ENCODE results near the gene TRPM3.

Gene TRPM3

GRCh38 chr9:70933321-70933720, 188.1 kb downstream of the TRPM3 start:
- H3K9me3 Mint-ChIP-seq: no peaks in the 10 kb centered on the region
- H3K27ac Mint-ChIP-seq: no peak overlapping the region
- DNase-seq: no peak
- TF ChIP-seq CTCF (IDR thresholded peaks at IDR 0.05): no peak
- H3K4me3 Mint-ChIP-seq: no peak overlapping the region
- no peaks in the 10 kb centered on the region for H3K4me1 Mint-ChIP-seq
- no peaks in the 10 kb centered on the region for H3K36me3 Mint-ChIP-seq (ENCODE audit: low read depth)
- H3K27me3 Mint-ChIP-seq (ENCODE audit: low read depth, poor library complexity): no peaks in the 10 kb centered on the region

- no peak overlapping the region for H3K4me3 Mint-ChIP-seq
- no peaks in the 10 kb centered on the region for H3K36me3 Mint-ChIP-seq (ENCODE audit: low read depth)
- no peaks in the 10 kb centered on the region for H3K9me3 Mint-ChIP-seq
- no peaks in the 10 kb centered on the region for H3K27me3 Mint-ChIP-seq (ENCODE audit: low read depth, poor library complexity)
- peaks cover 4% of the 10 kb centered on the region for H3K4me1 Mint-ChIP-seq
- no peak for DNase-seq
- no peak overlapping the region for H3K27ac Mint-ChIP-seq
- TF ChIP-seq CTCF (IDR thresholded peaks at IDR 0.05): no peak
Observed at GRCh38 chr9:70932097-70932496, 189.3 kb downstream of the TRPM3 start.

- Mint-ChIP-seq H3K36me3 (ENCODE audit: low read depth) (no peaks in the 10 kb centered on the region), H3K27ac (no peak overlapping the region), H3K4me3 (no peak overlapping the region), H3K4me1 (peaks cover 4% of the 10 kb centered on the region), H3K27me3 (ENCODE audit: low read depth, poor library complexity) (no peaks in the 10 kb centered on the region), H3K9me3 (no peaks in the 10 kb centered on the region)
- no peak for DNase-seq
- no peak for TF ChIP-seq CTCF (IDR thresholded peaks at IDR 0.05)
Observed at GRCh38 chr9:70927530-70927929, 193.9 kb downstream of the TRPM3 start.

GRCh38 chr9:70924895-70925547, 196.4 kb downstream of the TRPM3 start:
- H3K9me3 Mint-ChIP-seq: no peaks in the 10 kb centered on the region
- DNase-seq: peak; percentile 26
- H3K27me3 Mint-ChIP-seq (ENCODE audit: low read depth, poor library complexity): peaks cover 3% of the 10 kb centered on the region
- H3K4me1 Mint-ChIP-seq: peaks cover 4% of the 10 kb centered on the region
- no peak overlapping the region for H3K4me3 Mint-ChIP-seq
- H3K36me3 Mint-ChIP-seq (ENCODE audit: low read depth): no peaks in the 10 kb centered on the region
- no peak overlapping the region for H3K27ac Mint-ChIP-seq
- peak; percentile 75 for TF ChIP-seq CTCF (IDR thresholded peaks at IDR 0.05)

- Mint-ChIP-seq H3K9me3 (no peaks in the 10 kb centered on the region), H3K4me3 (no peak overlapping the region), H3K27ac (no peak overlapping the region), H3K4me1 (peaks cover 4% of the 10 kb centered on the region), H3K27me3 (ENCODE audit: low read depth, poor library complexity) (peaks cover 3% of the 10 kb centered on the region), H3K36me3 (ENCODE audit: low read depth) (no peaks in the 10 kb centered on the region)
- TF ChIP-seq CTCF (IDR thresholded peaks at IDR 0.05): no peak
- DNase-seq: no peak
Observed at GRCh38 chr9:70924380-70924779, 197.0 kb downstream of the TRPM3 start.

- no peak overlapping the region for H3K4me3 Mint-ChIP-seq
- peaks cover 3% of the 10 kb centered on the region for H3K27me3 Mint-ChIP-seq (ENCODE audit: low read depth, poor library complexity)
- no peak overlapping the region for H3K27ac Mint-ChIP-seq
- no peak for TF ChIP-seq CTCF (IDR thresholded peaks at IDR 0.05)
- H3K36me3 Mint-ChIP-seq (ENCODE audit: low read depth): no peaks in the 10 kb centered on the region
- peaks cover 4% of the 10 kb centered on the region for H3K4me1 Mint-ChIP-seq
- no peak for DNase-seq
- H3K9me3 Mint-ChIP-seq: no peaks in the 10 kb centered on the region
Observed at GRCh38 chr9:70923961-70924360, 197.5 kb downstream of the TRPM3 start.

Data from nephron progenitor cell (in vitro differentiated cells).